ENCODE measurements around the gene UBE2E2.
"Not testable (repeated sequence)": the region's sequence is repeated elsewhere in the genome, so short reads cannot be mapped to it uniquely, and the experiment has no call there.

The UBE2E2 gene

DNA sequence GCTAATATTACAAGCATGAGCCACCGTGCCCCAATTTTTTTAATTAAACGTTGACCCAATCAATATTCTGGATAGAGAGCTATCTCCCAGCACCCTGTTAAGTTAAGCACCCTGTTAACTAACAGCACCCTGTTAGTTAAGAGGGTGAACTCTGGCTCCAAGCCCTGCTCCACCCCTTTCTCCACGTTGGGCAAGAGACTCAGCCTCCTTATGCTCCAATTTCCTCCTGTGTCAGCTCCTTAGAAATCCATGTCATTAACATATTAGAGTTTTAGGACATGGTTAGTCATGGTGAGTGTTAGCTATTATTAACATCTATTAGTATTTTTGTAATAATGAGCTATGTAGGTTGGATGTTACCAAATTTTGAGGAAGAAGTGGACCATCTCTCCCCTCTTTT lies 385.4 kb downstream of the UBE2E2 start:
- DNase-seq (ENCODE audit: low spot score): no peak

DNA sequence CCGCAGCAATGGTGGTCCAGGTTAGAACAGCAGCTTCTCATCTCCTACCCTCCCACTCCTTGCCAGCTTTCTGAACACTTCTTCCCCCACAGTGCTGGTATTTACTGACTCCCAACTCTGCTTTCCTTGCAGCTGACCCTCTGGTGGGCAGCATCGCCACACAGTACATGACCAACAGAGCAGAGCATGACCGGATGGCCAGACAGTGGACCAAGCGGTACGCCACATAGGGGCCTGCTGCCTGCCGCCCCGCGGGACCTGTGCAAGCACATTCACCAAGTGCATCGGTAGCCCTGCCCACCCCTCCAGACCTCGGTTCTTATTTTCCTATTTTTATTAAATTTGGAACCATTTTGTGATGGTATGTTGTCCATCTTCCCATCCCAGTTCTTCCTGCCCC lies 386.5 kb downstream of the UBE2E2 start:
- DNase-seq (ENCODE audit: low spot score): no peak

DNA sequence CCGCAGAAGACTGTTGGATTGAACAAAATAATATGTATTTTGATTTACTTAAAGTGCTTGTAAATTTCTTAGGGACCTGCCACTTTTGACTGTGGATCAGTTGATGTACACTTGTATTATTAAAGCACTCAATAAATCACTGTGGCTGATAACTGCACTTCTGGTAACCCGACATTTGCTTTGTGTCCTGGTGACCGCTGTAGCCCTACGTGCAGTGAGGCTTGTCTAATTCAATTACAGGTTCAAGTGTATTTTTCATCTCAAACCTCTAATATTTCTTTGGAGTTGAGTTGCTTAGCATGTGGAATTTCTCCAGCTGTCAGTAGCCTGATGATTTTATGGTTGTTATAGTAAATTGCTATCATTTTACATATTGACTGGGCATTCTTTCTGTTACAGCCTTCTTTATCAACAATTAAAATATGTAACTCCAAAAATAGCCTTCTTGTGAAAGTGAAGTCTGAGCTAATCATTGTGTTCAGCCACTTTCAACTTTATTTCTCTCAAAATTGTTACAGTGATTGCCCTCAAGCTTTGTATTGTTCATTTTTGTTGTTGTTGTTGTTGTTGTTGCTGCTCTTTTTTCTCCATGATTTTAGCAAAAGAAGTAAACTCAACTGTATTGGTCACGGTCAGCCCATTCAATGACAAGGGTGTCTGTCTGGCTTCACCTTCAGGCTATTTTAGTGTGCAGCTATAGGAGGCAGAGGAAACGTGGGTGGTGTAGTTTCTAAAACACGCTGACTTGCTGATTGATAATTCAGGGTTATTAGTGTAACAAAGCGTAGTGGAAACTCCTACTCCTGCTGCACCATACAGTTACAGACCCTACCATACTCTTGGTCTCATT lies 387.5 kb downstream of the UBE2E2 start:
- DNase-seq (ENCODE audit: low spot score): no peak

DNA sequence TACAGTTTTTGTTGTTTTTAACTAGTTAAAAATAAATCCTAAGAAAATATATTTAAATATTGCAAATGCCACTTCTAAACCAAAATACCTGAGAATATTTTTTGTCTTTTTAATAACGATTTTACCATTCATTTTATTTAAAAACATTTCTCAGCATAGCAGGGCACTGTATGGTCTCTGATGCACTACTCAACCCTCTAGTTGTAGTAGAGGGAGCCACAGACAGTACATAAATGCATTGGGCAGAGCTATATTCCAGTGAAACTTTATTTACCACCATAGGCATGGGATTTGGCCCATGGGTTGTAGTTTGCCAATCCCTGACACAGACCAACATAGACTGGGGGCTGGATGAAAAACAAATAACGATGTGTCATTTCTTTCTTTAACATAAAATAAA lies 388.2 kb downstream of the UBE2E2 start:
- DNase-seq (ENCODE audit: low spot score): no peak

DNA sequence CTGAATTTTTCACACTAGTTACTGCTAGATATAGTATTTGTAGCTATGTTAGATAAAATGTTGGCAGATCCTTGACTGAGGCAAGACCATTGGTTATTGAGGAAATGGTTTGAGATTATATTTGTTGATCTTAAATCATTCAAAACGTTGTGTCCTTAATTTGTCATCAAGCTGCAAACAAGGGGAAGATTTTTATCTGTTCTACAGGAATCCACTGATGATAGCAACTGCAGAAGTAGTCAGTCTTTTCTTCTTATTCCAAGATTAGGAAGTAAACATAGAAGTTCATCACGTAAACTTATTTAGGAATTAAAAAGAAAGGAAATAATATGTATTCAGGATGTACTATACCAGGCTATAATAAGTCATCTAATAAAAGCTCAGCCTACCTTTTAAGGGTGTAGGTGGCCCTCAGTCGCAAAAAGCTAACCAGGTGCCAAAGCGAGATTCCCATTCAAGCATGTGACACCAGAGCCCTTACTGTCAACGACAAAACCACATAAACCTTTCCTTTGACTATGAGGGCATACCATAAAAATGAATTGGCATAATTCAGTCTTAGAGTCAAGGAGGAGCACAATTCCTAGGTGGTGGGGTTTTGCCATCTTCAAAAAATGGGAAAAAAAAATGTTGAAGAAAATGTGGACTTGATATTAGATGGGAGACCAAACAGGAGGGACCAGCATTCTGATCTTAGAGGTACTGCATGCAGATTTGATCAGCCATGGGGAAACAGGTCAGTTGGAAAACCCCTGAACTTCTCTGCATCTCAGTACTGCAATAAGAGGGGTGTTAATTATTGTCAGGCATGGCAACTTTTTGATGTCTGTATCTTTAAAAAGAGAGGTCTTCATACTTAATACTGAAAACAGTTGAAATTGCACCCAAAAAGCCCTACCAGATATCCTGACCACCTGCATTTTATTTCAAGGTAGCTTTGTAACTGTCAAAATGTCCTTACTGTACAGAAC lies 390.1 kb downstream of the UBE2E2 start:
- no peak for DNase-seq (ENCODE audit: low spot score)

DNA sequence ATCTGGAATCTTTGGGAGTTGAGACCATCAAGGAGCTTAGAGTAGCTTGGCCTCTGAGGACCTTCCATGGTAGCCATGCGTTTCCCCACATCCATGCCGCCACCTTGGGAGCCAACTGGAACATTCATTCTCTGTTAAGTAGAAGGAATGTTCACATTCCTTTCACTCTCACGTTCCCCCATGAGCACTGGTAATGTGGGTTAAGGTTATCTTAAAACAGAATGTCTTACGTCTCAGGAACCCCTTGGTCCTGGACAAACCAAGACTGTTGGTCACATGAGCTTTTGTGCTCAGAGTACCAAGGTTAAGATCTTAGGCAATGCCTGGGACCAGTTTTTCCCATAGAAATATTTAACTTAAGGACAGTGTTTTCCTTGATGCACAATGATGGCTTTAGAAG lies 390.9 kb downstream of the UBE2E2 start:
- no peak for DNase-seq (ENCODE audit: low spot score)

DNA sequence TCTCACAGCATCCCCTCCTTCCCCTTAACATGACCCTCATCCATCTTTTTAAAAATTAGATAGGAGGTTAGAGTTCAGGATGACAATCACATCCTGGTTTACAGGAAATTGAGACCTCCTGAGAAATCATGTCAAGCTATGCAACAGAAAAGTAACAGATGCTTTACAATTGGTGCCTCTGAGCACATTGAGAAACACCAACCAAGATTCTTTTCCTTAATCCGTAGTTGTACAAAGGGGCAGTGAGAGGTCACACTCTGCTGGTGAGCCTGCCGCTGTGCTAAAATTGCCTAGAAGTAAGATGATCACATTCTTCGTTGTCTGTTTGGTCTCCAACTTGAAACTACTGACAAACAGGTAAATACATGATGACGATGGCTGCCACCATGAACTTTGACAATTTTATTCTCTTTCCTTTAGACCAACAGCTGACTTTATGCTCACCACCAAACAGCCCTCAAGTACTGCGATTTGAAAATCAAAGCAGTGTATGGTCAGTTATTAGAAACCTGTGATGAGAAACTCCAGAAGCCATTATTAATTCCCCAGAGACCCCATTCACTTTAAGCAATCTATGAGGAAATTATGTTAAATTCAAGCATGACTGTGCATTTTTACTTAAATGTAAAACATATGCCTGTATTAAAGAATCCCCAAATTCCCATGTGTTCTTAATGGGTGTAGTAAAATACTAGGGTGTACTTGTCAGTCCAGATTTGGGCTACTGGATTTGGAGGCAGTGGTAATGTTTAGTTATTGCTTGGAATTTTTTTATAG lies 392.0 kb downstream of the UBE2E2 start:
- no peak for DNase-seq (ENCODE audit: low spot score)

DNA sequence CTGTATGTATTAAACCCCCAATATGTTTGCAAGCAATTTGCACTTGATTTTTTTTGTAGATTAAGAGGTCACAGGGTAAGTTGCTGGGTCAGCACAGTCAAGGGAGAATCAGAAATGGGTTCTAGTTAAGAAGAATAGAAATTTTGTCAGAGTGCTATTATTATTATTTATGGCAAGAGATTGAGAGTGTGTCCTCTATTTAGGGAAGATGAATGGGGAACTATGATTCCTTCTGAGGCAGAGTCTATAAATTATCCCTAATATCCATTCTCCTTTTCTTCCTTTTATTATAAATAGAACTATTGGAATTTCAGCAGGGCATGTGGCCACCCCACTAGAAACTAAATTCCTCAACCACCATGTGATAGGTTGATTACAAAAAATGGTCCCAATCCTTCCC lies 392.7 kb downstream of the UBE2E2 start:
- no peak for DNase-seq (ENCODE audit: low spot score)

DNA sequence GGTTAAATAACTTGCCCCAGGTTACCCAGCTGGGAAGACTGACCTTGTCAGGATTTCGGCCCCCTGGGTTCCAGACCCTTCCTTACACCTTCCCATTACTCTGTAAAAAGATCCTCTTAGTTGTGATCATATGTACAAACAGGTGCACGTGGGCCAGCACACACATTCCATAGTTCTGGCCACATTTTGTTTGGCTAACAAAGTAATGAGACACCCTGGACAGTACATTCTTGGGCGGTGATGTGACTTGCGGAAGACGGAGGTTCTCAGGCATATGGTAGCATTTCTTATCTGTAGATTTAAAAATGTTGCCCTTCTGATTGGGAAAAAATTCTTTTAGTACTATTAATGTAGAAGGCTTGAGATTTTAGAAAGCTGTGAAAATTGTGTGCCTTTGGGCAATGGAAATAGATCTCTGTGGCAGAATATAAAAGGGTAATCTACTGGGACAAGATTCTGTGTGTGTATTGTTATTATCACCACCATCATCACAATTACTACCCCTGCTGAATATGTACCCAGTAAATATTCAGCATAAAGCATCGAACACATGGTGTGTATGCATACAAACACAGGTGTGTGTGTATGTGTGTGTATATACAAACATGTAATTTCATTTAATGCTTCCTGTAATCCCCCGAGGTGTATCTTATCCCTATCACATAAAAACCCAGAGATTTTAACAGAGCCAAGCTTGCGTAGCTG lies 397.2 kb downstream of the UBE2E2 start:
- DNase-seq (ENCODE audit: low spot score): no peak

DNA sequence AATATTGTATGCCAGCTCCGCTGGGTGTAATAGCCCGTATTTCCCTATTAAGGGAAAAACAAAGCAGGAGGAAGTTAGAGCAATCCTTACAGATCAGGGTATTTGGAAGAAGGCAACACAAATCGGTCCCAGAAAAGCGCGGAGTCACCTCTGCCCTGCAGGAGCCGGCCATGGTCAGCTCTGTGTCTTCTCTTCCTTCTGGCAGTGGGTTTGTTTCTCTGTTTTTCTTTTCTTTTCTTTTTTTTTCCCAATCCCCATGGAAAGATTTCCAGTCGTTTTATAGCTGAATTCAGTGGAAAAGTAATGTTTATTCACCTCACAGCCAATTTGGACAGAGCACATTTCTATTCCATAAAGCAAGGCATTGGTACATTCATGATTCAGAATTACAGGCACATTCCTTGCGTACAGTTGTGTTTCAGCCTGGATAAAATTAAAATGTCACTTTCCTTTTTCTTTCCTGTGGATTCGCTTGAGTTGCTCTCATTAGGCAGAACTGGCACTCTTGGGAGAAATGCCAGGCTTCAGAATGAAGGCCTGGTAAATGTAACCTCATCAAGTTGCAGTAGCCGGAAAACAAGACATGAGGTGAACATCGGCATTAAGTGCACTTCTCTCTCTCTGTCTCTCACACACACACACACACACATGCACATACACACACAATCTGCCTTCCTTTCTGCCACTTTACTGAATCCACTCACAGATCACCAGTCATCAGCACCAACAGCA lies 398.1 kb downstream of the UBE2E2 start:
- DNase-seq (ENCODE audit: low spot score): no peak

DNA sequence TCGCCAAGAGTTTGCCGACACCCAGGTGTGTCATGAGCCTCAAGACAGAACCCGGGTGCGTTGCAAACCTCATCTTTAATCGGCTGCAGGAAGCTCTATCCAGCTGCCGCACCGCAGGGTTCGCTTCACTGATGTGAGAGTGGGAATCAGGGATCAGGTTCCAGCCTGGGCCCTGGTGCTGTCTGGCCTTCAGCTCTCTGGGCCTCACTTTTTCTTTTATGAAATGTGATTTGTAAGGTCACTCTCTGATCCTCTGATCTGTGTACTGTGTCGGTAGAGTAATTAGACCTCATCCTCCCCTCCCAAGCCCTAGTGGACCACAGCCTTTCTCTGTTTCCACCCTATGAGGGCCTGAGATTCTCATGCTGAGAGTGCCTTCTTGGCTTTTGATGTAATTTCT lies 399.8 kb downstream of the UBE2E2 start:
- DNase-seq (ENCODE audit: low spot score): no peak

DNA sequence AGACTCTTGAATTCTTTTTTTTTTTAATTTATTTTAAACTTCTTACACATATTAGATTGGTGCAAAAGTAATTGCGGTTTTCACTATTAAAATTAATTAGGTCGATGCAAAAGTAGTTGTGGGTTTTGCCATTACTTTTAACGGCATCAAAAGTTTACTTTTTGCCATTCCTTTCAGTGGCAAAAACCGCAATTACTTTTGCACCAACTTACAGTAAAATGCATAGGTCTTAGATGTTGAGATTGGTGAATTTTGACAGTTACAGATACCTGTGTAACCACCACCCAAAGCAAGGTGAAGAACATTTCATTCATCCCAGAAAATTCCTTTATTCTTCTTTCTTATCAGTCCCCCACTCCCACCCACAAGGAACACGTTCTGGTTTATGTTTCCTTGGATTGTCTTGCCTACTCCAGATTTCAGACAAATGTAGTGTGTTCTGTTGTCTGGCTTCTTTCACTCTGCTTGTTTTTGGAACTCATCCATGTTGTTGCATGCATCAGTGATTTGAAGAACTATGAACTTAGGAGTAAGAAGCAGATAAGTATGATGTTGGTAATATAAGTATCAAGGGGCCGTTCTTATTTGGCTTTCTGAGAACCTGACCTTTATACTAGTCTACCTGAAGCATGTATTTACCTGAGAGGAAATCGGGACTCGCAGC lies 404.2 kb downstream of the UBE2E2 start:
- DNase-seq (ENCODE audit: low spot score): no peak

DNA sequence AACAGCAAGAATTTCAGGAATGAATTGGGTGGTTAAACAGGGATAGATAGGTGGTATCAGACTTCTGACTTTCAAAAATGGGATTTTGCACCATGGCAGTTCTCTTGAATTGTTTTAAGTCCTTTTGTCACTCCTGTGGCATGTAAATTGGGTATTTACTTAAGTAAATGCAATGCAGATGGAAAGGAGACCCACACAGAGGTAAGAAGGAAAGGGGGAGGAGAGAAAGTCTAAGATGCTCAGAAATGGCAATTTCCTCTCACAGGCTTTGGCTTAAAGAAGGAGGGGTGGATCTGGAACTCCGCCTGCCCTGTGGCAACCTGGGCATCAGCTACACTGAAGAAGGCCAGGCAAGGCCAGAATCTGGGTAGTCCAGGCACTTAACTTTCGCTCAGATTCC lies 405.5 kb downstream of the UBE2E2 start:
- DNase-seq (ENCODE audit: low spot score): no peak

DNA sequence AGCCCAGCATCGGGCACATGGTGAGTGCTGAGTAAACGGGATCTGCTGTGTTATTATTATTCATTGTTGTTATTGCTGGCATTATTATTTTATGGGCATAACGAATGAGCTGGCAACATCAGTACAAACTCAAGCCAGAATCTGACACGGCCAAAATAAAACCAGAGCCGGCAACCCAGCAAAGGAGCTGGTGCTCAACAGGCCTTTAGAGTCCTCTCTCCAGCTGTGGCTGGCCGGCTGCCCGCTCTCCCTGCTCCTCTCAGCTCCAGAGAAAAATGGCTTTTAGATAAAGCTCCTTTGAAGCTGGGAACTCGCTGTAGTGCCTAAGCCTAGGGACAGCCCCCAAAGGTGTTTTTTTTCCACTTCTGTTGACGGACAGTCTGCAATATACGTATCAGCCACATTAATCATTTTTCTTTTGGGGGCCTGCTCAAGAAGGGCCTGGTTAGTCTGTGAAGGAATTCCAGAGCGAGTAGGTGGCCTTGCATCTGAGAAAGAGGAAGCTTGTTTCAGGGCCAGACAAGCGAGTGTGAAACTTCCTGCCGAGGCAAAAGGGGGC lies 408.7 kb downstream of the UBE2E2 start:
- DNase-seq (ENCODE audit: low spot score): peak; percentile 33

DNA sequence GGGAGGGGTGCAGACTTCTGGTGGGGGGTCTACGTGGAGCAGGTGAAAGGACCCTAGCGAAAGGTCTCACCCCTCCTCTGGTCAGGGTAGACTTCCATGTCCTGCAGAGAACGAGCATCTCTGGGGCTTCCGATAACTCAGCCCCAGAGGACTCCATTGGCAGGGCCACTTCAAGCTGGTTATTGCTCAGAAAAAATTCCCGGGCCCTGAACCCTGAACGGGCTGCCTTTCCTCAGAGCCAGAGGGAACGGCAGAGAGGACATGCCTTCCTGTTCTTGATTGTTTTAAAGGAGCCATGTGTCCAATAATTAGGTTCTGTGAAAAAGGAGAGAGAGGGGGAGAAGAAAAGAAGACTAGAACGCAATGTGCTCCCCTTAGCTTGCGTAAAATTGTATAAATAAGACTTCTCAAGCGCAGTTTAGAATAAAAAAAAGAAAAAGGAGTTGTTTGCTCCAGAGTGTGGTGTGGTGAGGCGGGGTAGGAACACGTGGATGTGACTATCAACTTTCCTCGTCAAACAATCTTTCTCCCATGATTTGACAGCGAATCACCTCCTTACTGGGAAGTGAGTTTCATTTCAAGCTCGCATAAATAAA lies 409.3 kb downstream of the UBE2E2 start:
- DNase-seq (ENCODE audit: low spot score): no peak

DNA sequence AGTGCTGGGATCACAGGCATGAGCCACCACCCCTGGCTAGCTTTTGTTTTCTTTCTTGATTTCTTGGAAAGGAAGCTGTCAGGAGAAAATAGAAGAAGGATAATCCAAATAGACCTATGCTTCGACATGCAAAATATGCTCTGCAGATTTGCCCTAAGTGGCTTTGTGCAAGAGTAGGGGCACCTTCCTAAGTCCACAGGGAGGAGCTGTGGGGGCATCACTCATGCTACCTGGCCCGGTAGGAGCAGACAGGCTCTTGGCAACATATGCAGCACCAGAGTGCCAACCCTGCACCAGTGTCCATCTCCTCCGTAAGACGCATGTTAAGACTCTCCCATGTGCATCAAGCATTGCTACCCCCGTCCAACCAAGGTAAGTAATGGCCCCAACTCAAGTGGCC lies 411.9 kb downstream of the UBE2E2 start:
- no peak for DNase-seq (ENCODE audit: low spot score)

DNA sequence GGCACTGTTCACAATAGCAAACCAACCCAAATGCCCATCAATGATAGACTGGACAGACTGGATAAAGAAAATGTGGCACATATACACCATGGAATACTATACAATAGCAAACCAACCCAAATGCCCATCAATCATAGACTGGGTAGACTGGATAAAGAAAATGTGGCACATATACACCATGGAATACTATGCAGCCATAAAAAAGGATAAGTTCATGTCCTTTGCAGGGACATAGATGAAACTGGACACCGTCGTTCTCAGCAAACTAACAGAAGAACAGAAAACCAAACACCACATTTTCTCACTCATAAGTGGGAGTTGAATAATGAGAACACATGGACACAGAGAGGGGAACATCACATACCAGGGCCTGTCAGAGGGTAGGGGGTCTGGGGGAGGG lies 415.3 kb downstream of the UBE2E2 start:
- DNase-seq (ENCODE audit: low spot score): not testable (repeated sequence)

DNA sequence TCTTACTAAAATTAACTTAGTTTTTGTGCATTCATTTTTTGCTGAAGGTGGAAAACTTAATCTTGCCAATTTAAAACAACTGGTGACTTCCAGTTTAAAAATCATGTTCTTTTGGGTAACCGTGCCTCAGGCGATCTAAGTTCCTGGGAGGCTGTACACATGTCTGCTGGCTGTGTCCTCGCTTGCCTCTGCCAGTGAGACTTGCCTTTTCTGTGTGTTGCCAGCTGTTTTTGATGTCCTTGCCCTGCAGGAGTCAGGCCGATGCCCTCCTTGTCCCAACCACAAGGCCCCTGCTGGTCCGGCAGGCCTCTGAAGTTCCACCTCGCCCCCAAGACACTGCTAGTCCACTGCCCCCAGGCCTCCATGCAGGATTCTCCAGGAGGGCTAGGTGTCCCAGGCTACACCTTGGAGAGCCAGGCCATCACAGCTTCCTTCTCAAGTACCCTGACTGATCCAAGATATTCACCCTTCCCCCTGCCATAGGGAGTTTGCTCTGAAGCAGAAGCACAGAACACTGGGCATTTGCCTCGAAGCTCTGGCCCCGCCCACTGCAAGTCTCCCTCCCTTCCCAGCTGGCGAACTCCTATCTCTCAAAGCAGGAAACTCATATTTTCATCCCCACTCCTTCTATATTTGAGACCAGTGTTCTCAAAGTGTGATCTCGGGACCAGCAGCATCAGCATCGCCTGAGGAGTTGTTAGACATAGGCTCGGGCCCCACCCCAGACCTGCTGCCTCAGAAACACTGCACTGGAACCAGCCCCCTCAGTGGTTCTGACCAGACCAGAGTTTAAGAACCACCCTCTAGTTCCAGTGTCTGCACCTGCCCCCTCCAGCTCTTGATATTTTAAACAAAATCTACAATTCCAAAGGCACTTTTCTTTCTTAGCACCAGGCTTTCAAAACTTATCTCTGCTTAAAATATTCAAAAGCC lies 416.8 kb downstream of the UBE2E2 start:
- no peak for DNase-seq (ENCODE audit: low spot score)

DNA sequence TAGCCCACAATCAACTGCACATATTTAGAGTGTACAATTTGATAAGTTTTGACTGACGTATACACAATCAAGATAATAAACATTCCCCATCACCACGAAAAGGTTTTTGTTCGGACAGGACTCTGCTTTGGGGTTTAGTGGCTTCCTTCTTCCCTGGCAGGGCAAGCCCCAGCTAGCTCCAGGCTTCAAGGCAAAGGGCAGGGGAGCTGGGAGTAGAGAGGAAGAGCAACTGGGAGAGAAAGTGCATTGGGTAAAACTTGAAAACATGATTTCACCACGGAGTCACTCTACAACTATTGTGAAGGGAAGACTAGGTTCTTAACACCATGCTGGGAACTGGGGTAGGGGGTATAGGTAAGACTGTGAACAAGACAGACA lies 417.5 kb downstream of the UBE2E2 start:
- DNase-seq (ENCODE audit: low spot score): no peak

Measured in NAMALWA (cell line).